Neural cell (in vitro differentiated cells): ENCODE measurements around the gene ARF3. TPM values are rescaled to one million over a fixed set of nuclear protein-coding genes. Genes with fewer than 3 reads are reported as not detected.

ENCODE experiments used
- H2AFZ ChIP-seq: fragments of 200-600, 300-800 bp; sonication (generic), shearing (Covaris generic); 2 replicates; pipeline ENCODE4 v1.6.0; 2014; ENCODE audit warnings: low read depth, mild to moderate bottlenecking, antibody characterized with exemption, low read length, moderate library complexity
- H3F3A ChIP-seq: fragments of 200-600 bp; shearing (Covaris generic); 2 replicates; pipeline ENCODE4 v1.6.1; 2016; ENCODE audit warnings: mild to moderate bottlenecking, moderate library complexity, mixed read lengths, antibody characterized with exemption, low read length; ENCODE audit not compliant: insufficient read depth, poor library complexity, severe bottlenecking
- H3K27ac ChIP-seq: fragments of 200-600, 300-800 bp; sonication (generic), shearing (Covaris generic); 2 replicates; pipeline ENCODE4 v1.5.1; 2014; ENCODE audit warnings: mild to moderate bottlenecking, low read length, moderate library complexity
- H3K27me3 ChIP-seq: fragments of 300-800, 200-600 bp; sonication (generic), shearing (Covaris generic); 2 replicates; pipeline ENCODE4 v1.6.0; 2014; ENCODE audit warnings: mild to moderate bottlenecking, low read depth, low read length, moderate library complexity; ENCODE audit not compliant: insufficient read depth
- H3K36me3 ChIP-seq: fragments of 300-800, 200-600 bp; sonication (generic), shearing (Covaris generic); 2 replicates; pipeline ENCODE4 v1.5.1; 2014; ENCODE audit warnings: mild to moderate bottlenecking, antibody characterized with exemption, low read length, moderate library complexity; ENCODE audit not compliant: insufficient read depth
- H3K4me2 ChIP-seq: fragments of 300-800, 200-600 bp; sonication (generic), shearing (Covaris generic); 2 replicates; pipeline ENCODE4 v1.6.0; 2014; ENCODE audit warnings: mild to moderate bottlenecking, low read length
- H3K4me3 ChIP-seq: fragments of 300-800, 200-600 bp; sonication (generic), shearing (Covaris generic); 2 replicates; pipeline ENCODE4 v1.5.1; 2014; ENCODE audit warnings: mild to moderate bottlenecking, low read length, moderate library complexity
- H3K79me2 ChIP-seq: fragments of 200-600 bp; shearing (Covaris generic); replicated peaks from 2 replicates; pipeline ENCODE4 v1.6.0; 2014; ENCODE audit warnings: mild to moderate bottlenecking, low read length, moderate library complexity; ENCODE audit not compliant: insufficient read depth
- H3K9ac ChIP-seq: fragments of 300-800, 200-600 bp; sonication (generic), shearing (Covaris generic); 2 replicates; pipeline ENCODE4 v1.6.1; 2016; ENCODE audit warnings: mild to moderate bottlenecking, low read length, mixed read lengths
- H3K9me2 ChIP-seq: fragments of 200-600 bp; shearing (Covaris generic); 2 replicates; pipeline ENCODE4 v1.6.1; 2016; ENCODE audit warnings: mild to moderate bottlenecking, low read length, mixed read lengths; ENCODE audit not compliant: insufficient read depth
- H3K9me3 ChIP-seq: fragments of 200-600, 300-800 bp; sonication (generic), shearing (Covaris generic); 2 replicates; pipeline ENCODE4 v1.6.1; 2016; ENCODE audit warnings: mild to moderate bottlenecking, mixed run types, low read length, moderate library complexity, mixed read lengths
- H4K20me1 ChIP-seq: fragments of 200-600 bp; shearing (Covaris generic); 2 replicates; pipeline ENCODE4 v1.6.1; 2016; ENCODE audit warnings: mild to moderate bottlenecking, mixed run types; ENCODE audit not compliant: insufficient read depth
- EP300 ChIP-seq: fragments of 450-650 bp; conservative IDR thresholded peaks from 2 replicates; pipeline ENCODE4 v1.6.1; 2014; ENCODE audit warnings: antibody characterized with exemption, mild to moderate bottlenecking, moderate library complexity; ENCODE audit not compliant: poor library complexity, severe bottlenecking
- EZH2 ChIP-seq: fragments of 200-600, 300-800 bp; shearing (Covaris generic), sonication (generic); IDR thresholded peaks from 2 replicates; pipeline ENCODE4 v1.6.1; 2014; ENCODE audit warnings: antibody characterized with exemption, low read length, borderline replicate concordance, mild to moderate bottlenecking; ENCODE audit not compliant: insufficient read depth, poor library complexity, severe bottlenecking
- MXI1 ChIP-seq: fragments of 450-650 bp; conservative IDR thresholded peaks from 2 replicates; pipeline ENCODE4 v1.6.1; 2014; ENCODE audit warnings: antibody characterized with exemption, mild to moderate bottlenecking; ENCODE audit not compliant: poor library complexity, severe bottlenecking
- POLR2AphosphoS5 ChIP-seq: IDR thresholded peaks from 2 replicates; pipeline ENCODE4 v1.6.1; 2012
- RAD21 ChIP-seq: fragments of 450-650 bp; conservative IDR thresholded peaks from 2 replicates; pipeline ENCODE4 v1.6.1; 2014; ENCODE audit warnings: antibody characterized with exemption, mild to moderate bottlenecking, moderate library complexity
- REST ChIP-seq: IDR thresholded peaks from 2 replicates; pipeline ENCODE4 v1.6.1; 2012; ENCODE audit warnings: borderline replicate concordance
- SMC3 ChIP-seq: fragments of 450-650 bp; conservative IDR thresholded peaks from 2 replicates; pipeline ENCODE4 v1.6.1; 2014; ENCODE audit warnings: antibody characterized with exemption, mild to moderate bottlenecking, moderate library complexity; ENCODE audit not compliant: poor library complexity
- TAF1 ChIP-seq: IDR thresholded peaks from 2 replicates; pipeline ENCODE4 v1.6.1; 2012; ENCODE audit warnings: low read depth
- polyA plus RNA-seq: library from polyadenylated mRNA; depleted of rRNA; stranded (reverse); fragments of >200 nt; gene quantifications from 2 replicates; pipeline ENCODE4 v1.2.3, GENCODE V29; 2014
- TF ChIP-seq, protein P1 (sequence below): fragments of 450-650 bp; IDR thresholded peaks from 2 replicates; pipeline ENCODE4 v1.5.1; 2014; ENCODE audit warnings: antibody characterized with exemption, mild to moderate bottlenecking, moderate library complexity; ENCODE audit not compliant: poor library complexity, severe bottlenecking

The ARF3 gene
- polyA plus RNA-seq, 1 donor from 2014 or later = 114 TPM

DNA sequence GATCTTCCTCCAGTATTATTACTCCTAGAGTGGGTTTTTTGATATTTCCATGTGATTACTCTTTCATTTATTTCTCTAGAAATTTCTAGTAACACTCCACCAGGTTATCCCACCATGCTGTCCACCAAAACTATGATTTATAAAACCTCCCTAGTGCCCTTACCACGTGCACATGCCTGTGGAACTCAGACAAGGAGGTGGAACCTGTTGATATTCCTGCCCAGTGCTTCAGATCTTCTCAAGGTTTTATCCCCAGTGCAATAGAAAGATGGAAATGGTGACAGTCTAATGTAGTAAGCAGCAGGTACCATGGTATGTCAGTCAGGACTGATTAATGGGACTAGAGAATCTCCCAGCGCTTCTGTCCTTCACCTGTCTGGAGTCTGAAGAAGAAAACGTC, 3.5 kb upstream of the ARF3 start:
- no peak overlapping the region for H3K9ac ChIP-seq
- TF ChIP-seq SMC3 = no peak
- TF ChIP-seq MXI1 = no peak
- TF ChIP-seq TAF1 = no peak
- TF ChIP-seq REST = no peak
- no peak for TF ChIP-seq EP300
- TF ChIP-seq, protein P1, sequence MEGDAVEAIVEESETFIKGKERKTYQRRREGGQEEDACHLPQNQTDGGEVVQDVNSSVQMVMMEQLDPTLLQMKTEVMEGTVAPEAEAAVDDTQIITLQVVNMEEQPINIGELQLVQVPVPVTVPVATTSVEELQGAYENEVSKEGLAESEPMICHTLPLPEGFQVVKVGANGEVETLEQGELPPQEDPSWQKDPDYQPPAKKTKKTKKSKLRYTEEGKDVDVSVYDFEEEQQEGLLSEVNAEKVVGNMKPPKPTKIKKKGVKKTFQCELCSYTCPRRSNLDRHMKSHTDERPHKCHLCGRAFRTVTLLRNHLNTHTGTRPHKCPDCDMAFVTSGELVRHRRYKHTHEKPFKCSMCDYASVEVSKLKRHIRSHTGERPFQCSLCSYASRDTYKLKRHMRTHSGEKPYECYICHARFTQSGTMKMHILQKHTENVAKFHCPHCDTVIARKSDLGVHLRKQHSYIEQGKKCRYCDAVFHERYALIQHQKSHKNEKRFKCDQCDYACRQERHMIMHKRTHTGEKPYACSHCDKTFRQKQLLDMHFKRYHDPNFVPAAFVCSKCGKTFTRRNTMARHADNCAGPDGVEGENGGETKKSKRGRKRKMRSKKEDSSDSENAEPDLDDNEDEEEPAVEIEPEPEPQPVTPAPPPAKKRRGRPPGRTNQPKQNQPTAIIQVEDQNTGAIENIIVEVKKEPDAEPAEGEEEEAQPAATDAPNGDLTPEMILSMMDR = no peak
- no peak for TF ChIP-seq EZH2
- no peak for TF ChIP-seq POLR2AphosphoS5
- no peak for TF ChIP-seq RAD21
- H3F3A ChIP-seq = no peaks in the 10 kb centered on the region
- H3K27ac ChIP-seq = no peak overlapping the region
- H4K20me1 ChIP-seq = no peaks in the 10 kb centered on the region
- peaks cover 3% of the 10 kb centered on the region for H3K79me2 ChIP-seq
- no peak overlapping the region for H3K4me2 ChIP-seq
- no peaks in the 10 kb centered on the region for H3K9me3 ChIP-seq
- no peaks in the 10 kb centered on the region for H3K36me3 ChIP-seq
- peaks cover 33% of the 10 kb centered on the region for H3K27me3 ChIP-seq
- H3K9me2 ChIP-seq = no peaks in the 10 kb centered on the region
- no peak overlapping the region for H3K4me3 ChIP-seq
- H2AFZ ChIP-seq = no peak overlapping the region

DNA sequence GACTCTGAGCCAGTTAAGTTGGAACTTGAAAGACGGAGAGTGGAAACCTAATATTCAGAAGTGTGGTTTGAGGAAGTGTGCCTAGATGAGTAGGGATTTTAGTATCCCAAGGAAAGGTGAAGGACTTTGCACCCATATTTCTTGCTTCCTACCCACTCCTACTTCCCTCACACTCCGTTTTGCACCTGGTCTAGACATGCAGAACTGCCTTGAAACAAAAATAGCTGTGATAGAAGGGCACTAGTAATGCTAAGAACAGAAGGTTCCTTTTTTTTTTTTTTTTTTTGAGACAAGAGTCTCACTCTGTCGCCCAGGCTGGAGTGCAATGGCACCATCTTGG, 732 bp upstream of the ARF3 start:
- TF ChIP-seq REST (no peak), POLR2AphosphoS5 (no peak), SMC3 (no peak), EZH2 (no peak), MXI1 (no peak), TAF1 (no peak), EP300 (no peak), RAD21 (no peak)
- TF ChIP-seq, protein P1 = no peak
- H3K36me3 ChIP-seq = peaks cover 12% of the 10 kb centered on the region
- peak overlapping the region; percentile 73 for H2AFZ ChIP-seq
- no peaks in the 10 kb centered on the region for H3K9me3 ChIP-seq
- H4K20me1 ChIP-seq = peaks cover 19% of the 10 kb centered on the region
- H3K4me3 ChIP-seq = peak overlapping the region; percentile 90
- no peaks in the 10 kb centered on the region for H3F3A ChIP-seq
- H3K9ac ChIP-seq = peak overlapping the region; percentile 99
- H3K27me3 ChIP-seq = peaks cover 15% of the 10 kb centered on the region
- peak overlapping the region; percentile 85 for H3K4me2 ChIP-seq
- H3K9me2 ChIP-seq = no peaks in the 10 kb centered on the region
- peaks cover 31% of the 10 kb centered on the region for H3K79me2 ChIP-seq
- peak overlapping the region; percentile 99 for H3K27ac ChIP-seq
